Activated CD4-positive, alpha-beta T cell treated with anti-CD3 and anti-CD28 coated beads, Interleukin-2, amount 10 ng/mL, durations not matched to agents 24 days and 14 days (primary cell): ENCODE measurements around the gene SIPA1L2. TPM values are rescaled to one million over a fixed set of nuclear protein-coding genes. Genes with fewer than 3 reads are reported as not detected.
A peak's percentile ranks its signal among the peaks of the same experiment; 100 is the strongest.

ENCODE experiments used
- DNase-seq: peaks from one replicate; pipeline ENCODE4 v3.0.0; 2022
- H3K27ac Mint-ChIP-seq: one replicate; pipeline ENCODE4 v1.8.0; 2022; ENCODE audit warnings: mild to moderate bottlenecking, mixed read lengths
- H3K27me3 Mint-ChIP-seq: one replicate; pipeline ENCODE4 v1.8.0; 2022; ENCODE audit warnings: mixed read lengths
- H3K36me3 Mint-ChIP-seq: one replicate; pipeline ENCODE4 v1.8.0; 2022; ENCODE audit warnings: low read depth, mild to moderate bottlenecking, mixed read lengths
- H3K4me1 Mint-ChIP-seq: one replicate; pipeline ENCODE4 v1.8.0; 2021; ENCODE audit warnings: mixed read lengths
- H3K4me3 Mint-ChIP-seq: one replicate; pipeline ENCODE4 v1.8.0; 2022; ENCODE audit warnings: mild to moderate bottlenecking, moderate library complexity, mixed read lengths
- H3K9me3 Mint-ChIP-seq: one replicate; pipeline ENCODE4 v1.8.0; 2021; ENCODE audit warnings: mixed read lengths
- intact Hi-C: fragments of 100-400 bp; cut with micrococcal nuclease; formaldehyde crosslinking; loops from one replicate; pipeline ENCODE4 v1.15.1; 2023
- total RNA-seq: library from RNA; stranded (reverse); gene quantifications from 2 replicates; pipeline ENCODE4 v1.2.3, GENCODE V29; 2022

The SIPA1L2 gene
- total RNA-seq, 1 donor from 2014 or later, result 4.1 TPM

- H3K27ac Mint-ChIP-seq, result peak overlapping the region; percentile 34
- DNase-seq, result no peak
- H3K4me1 Mint-ChIP-seq, result peaks cover 39% of the 10 kb centered on the region
- no peaks in the 10 kb centered on the region for H3K27me3 Mint-ChIP-seq
- H3K36me3 Mint-ChIP-seq, result peaks cover 2% of the 10 kb centered on the region
- no peak overlapping the region for H3K4me3 Mint-ChIP-seq
- intact Hi-C loops, result no loop called here
- H3K9me3 Mint-ChIP-seq, result peaks cover 14% of the 10 kb centered on the region
Measured at GRCh38 chr1:232598133-232598532, 31.8 kb downstream of the SIPA1L2 start.

- Mint-ChIP-seq H3K9me3 (peaks cover 10% of the 10 kb centered on the region), H3K27ac (peak overlapping the region; percentile 34), H3K4me1 (peaks cover 39% of the 10 kb centered on the region), H3K4me3 (no peak overlapping the region), H3K36me3 (peaks cover 2% of the 10 kb centered on the region), H3K27me3 (no peaks in the 10 kb centered on the region)
- intact Hi-C loops, result no loop called here
- DNase-seq, result no peak
Measured at GRCh38 chr1:232597721-232598120, 32.2 kb downstream of the SIPA1L2 start.

- Mint-ChIP-seq H3K27ac (peak overlapping the region; percentile 58), H3K27me3 (no peaks in the 10 kb centered on the region), H3K36me3 (no peaks in the 10 kb centered on the region), H3K4me1 (peaks cover 39% of the 10 kb centered on the region), H3K4me3 (peak overlapping the region; percentile 29), H3K9me3 (peaks cover 8% of the 10 kb centered on the region)
- intact Hi-C loops, result no loop called here
- DNase-seq, result no peak
Measured at GRCh38 chr1:232596666-232597303, 33.1 kb downstream of the SIPA1L2 start.

GRCh38 chr1:232594768-232595698, 34.9 kb downstream of the SIPA1L2 start:
- Mint-ChIP-seq H3K4me1 (peaks cover 43% of the 10 kb centered on the region), H3K27ac (no peak overlapping the region), H3K9me3 (peaks cover 7% of the 10 kb centered on the region), H3K4me3 (no peak overlapping the region), H3K27me3 (no peaks in the 10 kb centered on the region), H3K36me3 (no peaks in the 10 kb centered on the region)
- intact Hi-C loops, result no loop called here
- no peak for DNase-seq

GRCh38 chr1:232593717-232594502, 36.0 kb downstream of the SIPA1L2 start:
- H3K27me3 Mint-ChIP-seq, result no peaks in the 10 kb centered on the region
- DNase-seq, result no peak
- H3K27ac Mint-ChIP-seq, result no peak overlapping the region
- H3K4me3 Mint-ChIP-seq, result no peak overlapping the region
- intact Hi-C loops, result no loop called here
- peaks cover 43% of the 10 kb centered on the region for H3K4me1 Mint-ChIP-seq
- H3K9me3 Mint-ChIP-seq, result peaks cover 11% of the 10 kb centered on the region
- H3K36me3 Mint-ChIP-seq, result no peaks in the 10 kb centered on the region

- no peak for DNase-seq
- H3K27ac Mint-ChIP-seq, result no peak overlapping the region
- H3K36me3 Mint-ChIP-seq, result peaks cover 4% of the 10 kb centered on the region
- intact Hi-C loops, result no loop called here
- no peaks in the 10 kb centered on the region for H3K27me3 Mint-ChIP-seq
- H3K4me1 Mint-ChIP-seq, result peaks cover 37% of the 10 kb centered on the region
- H3K4me3 Mint-ChIP-seq, result no peak overlapping the region
- peaks cover 14% of the 10 kb centered on the region for H3K9me3 Mint-ChIP-seq
Measured at GRCh38 chr1:232591344-232591743, 38.6 kb downstream of the SIPA1L2 start.

- Mint-ChIP-seq H3K4me1 (peaks cover 32% of the 10 kb centered on the region), H3K36me3 (peaks cover 4% of the 10 kb centered on the region), H3K9me3 (peaks cover 9% of the 10 kb centered on the region), H3K27ac (no peak overlapping the region), H3K27me3 (no peaks in the 10 kb centered on the region), H3K4me3 (no peak overlapping the region)
- no peak for DNase-seq
- intact Hi-C loops, result no loop called here
Measured at GRCh38 chr1:232590744-232591082, 39.2 kb downstream of the SIPA1L2 start.

- intact Hi-C loops, result no loop called here
- no peak overlapping the region for H3K27ac Mint-ChIP-seq
- DNase-seq, result no peak
- H3K9me3 Mint-ChIP-seq, result peaks cover 15% of the 10 kb centered on the region
- peaks cover 4% of the 10 kb centered on the region for H3K36me3 Mint-ChIP-seq
- H3K4me1 Mint-ChIP-seq, result peaks cover 32% of the 10 kb centered on the region
- no peaks in the 10 kb centered on the region for H3K27me3 Mint-ChIP-seq
- no peak overlapping the region for H3K4me3 Mint-ChIP-seq
Measured at GRCh38 chr1:232589812-232590743, 39.9 kb downstream of the SIPA1L2 start.

- Mint-ChIP-seq H3K4me3 (no peak overlapping the region), H3K36me3 (peaks cover 4% of the 10 kb centered on the region), H3K27me3 (no peaks in the 10 kb centered on the region), H3K27ac (no peak overlapping the region), H3K4me1 (peaks cover 30% of the 10 kb centered on the region), H3K9me3 (peaks cover 20% of the 10 kb centered on the region)
- DNase-seq, result no peak
- intact Hi-C loops, result no loop called here
Measured at GRCh38 chr1:232589111-232589811, 40.7 kb downstream of the SIPA1L2 start.

- peaks cover 27% of the 10 kb centered on the region for H3K4me1 Mint-ChIP-seq
- peaks cover 4% of the 10 kb centered on the region for H3K36me3 Mint-ChIP-seq
- H3K4me3 Mint-ChIP-seq, result no peak overlapping the region
- no peak overlapping the region for H3K27ac Mint-ChIP-seq
- DNase-seq, result no peak
- no peaks in the 10 kb centered on the region for H3K27me3 Mint-ChIP-seq
- H3K9me3 Mint-ChIP-seq, result peaks cover 23% of the 10 kb centered on the region
- intact Hi-C loops, result no loop called here
Measured at GRCh38 chr1:232587141-232588008, 42.6 kb downstream of the SIPA1L2 start.

- Mint-ChIP-seq H3K9me3 (peaks cover 23% of the 10 kb centered on the region), H3K27me3 (no peaks in the 10 kb centered on the region), H3K4me3 (no peak overlapping the region), H3K27ac (no peak overlapping the region), H3K4me1 (peaks cover 28% of the 10 kb centered on the region), H3K36me3 (peaks cover 4% of the 10 kb centered on the region)
- intact Hi-C loops, result no loop called here
- no peak for DNase-seq
Measured at GRCh38 chr1:232586679-232587078, 43.3 kb downstream of the SIPA1L2 start.

- intact Hi-C loops, result no loop called here
- H3K36me3 Mint-ChIP-seq, result peaks cover 4% of the 10 kb centered on the region
- no peak for DNase-seq
- peaks cover 29% of the 10 kb centered on the region for H3K4me1 Mint-ChIP-seq
- H3K27me3 Mint-ChIP-seq, result no peaks in the 10 kb centered on the region
- H3K27ac Mint-ChIP-seq, result no peak overlapping the region
- H3K9me3 Mint-ChIP-seq, result peaks cover 23% of the 10 kb centered on the region
- no peak overlapping the region for H3K4me3 Mint-ChIP-seq
Measured at GRCh38 chr1:232585486-232585885, 44.4 kb downstream of the SIPA1L2 start.
